ENCODE data around the gene DEFB131A. TPM values are rescaled to one million over a fixed set of nuclear protein-coding genes. Genes with fewer than 3 reads are reported as not detected.

DEFB131A gene
- total RNA-seq, result not detected in 2 replicates

GRCh38 chr4:9444114-9444513, at the start of gene DEFB131A:
Gene DEFB131A, plus strand, starts transcription at chr4:9444414. Its CDS starts 120 bp downstream, at chr4:9444534.

Small RNA genes within 50 kb of the gene (small RNA-seq; reads per million reads assigned to genes)
- gene RNA5SP153, result not detected

Other genes starting within 250 kb of the DEFB131A start
- gene USP17L10, start 233.8 kb upstream of the DEFB131A start, total RNA-seq, result not detected in 2 replicates
- not detected in 2 replicates for gene USP17L11, start 229.0 kb upstream of the DEFB131A start, total RNA-seq
- gene USP17L12, start 224.3 kb upstream of the DEFB131A start, total RNA-seq, result not detected in 2 replicates
- not detected in 2 replicates for gene USP17L13, start 219.5 kb upstream of the DEFB131A start, total RNA-seq
- gene USP17L15, start 210.0 kb upstream of the DEFB131A start, total RNA-seq, result not detected in 2 replicates
- gene USP17L17, start 200.5 kb upstream of the DEFB131A start, total RNA-seq, result not detected in 2 replicates
- gene USP17L18, start 195.8 kb upstream of the DEFB131A start, total RNA-seq, result not detected in 2 replicates
- not detected in 2 replicates for gene USP17L19, start 191.0 kb upstream of the DEFB131A start, total RNA-seq
- gene USP17L20, start 186.3 kb upstream of the DEFB131A start, total RNA-seq, result not detected in 2 replicates
- gene USP17L21, start 181.5 kb upstream of the DEFB131A start, total RNA-seq, result not detected in 2 replicates
- gene USP17L22, start 176.8 kb upstream of the DEFB131A start, total RNA-seq, result not detected in 2 replicates
- not detected in 2 replicates for gene USP17L24, start 119.2 kb upstream of the DEFB131A start, total RNA-seq
- gene USP17L25, start 114.5 kb upstream of the DEFB131A start, total RNA-seq, result not detected in 2 replicates
- gene USP17L26, start 109.8 kb upstream of the DEFB131A start, total RNA-seq, result not detected in 2 replicates
- not detected in 2 replicates for gene USP17L5, start 105.0 kb upstream of the DEFB131A start, total RNA-seq
- gene USP17L27, start 100.3 kb upstream of the DEFB131A start, total RNA-seq, result not detected in 2 replicates
- gene USP17L28, start 95.5 kb upstream of the DEFB131A start, total RNA-seq, result not detected in 2 replicates
- gene USP17L29, start 90.8 kb upstream of the DEFB131A start, total RNA-seq, result not detected in 2 replicates
- not detected in 2 replicates for gene USP17L30, start 81.3 kb upstream of the DEFB131A start, total RNA-seq

All from vein endothelial cell (primary cell).